HepG2 (cell line): ENCODE data around the gene APOLD1. TPM values are rescaled to one million over a fixed set of nuclear protein-coding genes. Genes with fewer than 3 reads are reported as not detected.
A peak's percentile ranks its signal among the peaks of the same experiment; 100 is the strongest.

Source experiments
- CENPX ChIP-seq: sonication (generic); formaldehyde crosslinking; IDR thresholded peaks from 2 replicates; pipeline ENCODE4 v1.9.0; 2021; ENCODE audit warnings: mild to moderate bottlenecking, missing genetic modification reagents, moderate library complexity
- ERF ChIP-seq: IDR thresholded peaks from 2 replicates; pipeline ENCODE4 v1.6.1; 2018; ENCODE audit warnings: missing biosample characterization, missing genetic modification reagents
- GATAD2A ChIP-seq: IDR thresholded peaks from 2 replicates; pipeline ENCODE4 v1.6.1; 2016
- MED1 ChIP-seq: sonication (generic); formaldehyde crosslinking; IDR thresholded peaks from 2 replicates; pipeline ENCODE4 v1.4.0; 2020; ENCODE audit warnings: missing genetic modification reagents
- MED13 ChIP-seq: sonication (generic); formaldehyde crosslinking; IDR thresholded peaks from 2 replicates; pipeline ENCODE4 v1.5.0; 2020; ENCODE audit warnings: missing genetic modification reagents
- NR1H2 ChIP-seq: sonication (generic); formaldehyde crosslinking; IDR thresholded peaks from 2 replicates; pipeline ENCODE4 v1.8.1; 2022; ENCODE audit warnings: low read depth, missing genetic modification reagents, borderline replicate concordance
- NR2C2 ChIP-seq: sonication (generic); formaldehyde crosslinking; IDR thresholded peaks from 2 replicates; pipeline ENCODE4 v1.4.0; 2020; ENCODE audit warnings: missing genetic modification reagents, mild to moderate bottlenecking, moderate library complexity, borderline replicate concordance
- RBFOX2 ChIP-seq: fragments of 200-400 bp; formaldehyde crosslinking; IDR thresholded peaks from 2 replicates; pipeline ENCODE4 v1.6.1; 2017; ENCODE audit warnings: low read depth, mild to moderate bottlenecking, low read length
- SOX13 ChIP-seq, 3 experiments: fragments of 450-650 bp in 1 of 3; sonication (generic) in 1 of 3; formaldehyde crosslinking in 1 of 3; IDR thresholded peaks in 2 of 3; conservative IDR thresholded peaks in 1 of 3; 2 replicates each; pipeline versions ENCODE4 v1.5.0 to v1.6.1; 2016 to 2020; ENCODE audit warnings: antibody characterized with exemption in 1 of 3, mild to moderate bottlenecking in 1 of 3, missing compliant biosample characterization in 1 of 3, missing genetic modification reagents in 1 of 3, moderate library complexity in 1 of 3
- ZNF124 ChIP-seq: sonication (generic); formaldehyde crosslinking; IDR thresholded peaks from 2 replicates; pipeline ENCODE4 v1.4.0; 2020; ENCODE audit warnings: missing genetic modification reagents
- ZNF253 ChIP-seq: sonication (generic); formaldehyde crosslinking; IDR thresholded peaks from 2 replicates; pipeline ENCODE4 v1.8.0; 2022; ENCODE audit warnings: mild to moderate bottlenecking, missing genetic modification reagents, borderline replicate concordance
- ZNF317 ChIP-seq: sonication (generic); formaldehyde crosslinking; IDR thresholded peaks from 2 replicates; pipeline ENCODE4 v1.5.0; 2020; ENCODE audit warnings: mild to moderate bottlenecking, missing genetic modification reagents
- ZNF329 ChIP-seq: sonication (generic); formaldehyde crosslinking; IDR thresholded peaks from 2 replicates; pipeline ENCODE4 v1.9.0; 2021; ENCODE audit warnings: low read depth, mild to moderate bottlenecking, missing genetic modification reagents
- ZNF670 ChIP-seq: sonication (generic); formaldehyde crosslinking; IDR thresholded peaks from 2 replicates; pipeline ENCODE4 v1.8.0; 2022; ENCODE audit warnings: mild to moderate bottlenecking, missing genetic modification reagents, borderline replicate concordance
- ZNF704 ChIP-seq: sonication (generic); formaldehyde crosslinking; IDR thresholded peaks from 2 replicates; pipeline ENCODE4 v1.8.1; 2023; ENCODE audit warnings: mild to moderate bottlenecking, inconsistent platforms, moderate library complexity, missing genetic modification reagents, borderline replicate concordance
- polyA plus RNA-seq, 8 experiments: library from polyadenylated mRNA; depleted of rRNA in 3 of 8; stranded (reverse) in 7 of 8; unstranded in 1 of 8; fragments of >200 nt; fragmentation: Illumina TruSeq in 4 of 8; extraction: Trizol in 4 of 8; gene quantifications; 2 replicates each; pipeline versions ENCODE4 v1.2.1 to v1.2.3, GENCODE V29; 2011 to 2016; ENCODE audit warnings: low read depth in 4 of 8, missing spikeins in 1 of 8, mixed read lengths in 1 of 8; ENCODE audit not compliant: insufficient read depth in 1 of 8
- total RNA-seq, 5 experiments: library from RNA; depleted of rRNA; stranded (reverse); fragments of >200 nt; fragmentation: Illumina TruSeq; extraction: Trizol; gene quantifications; 2 replicates each; pipeline ENCODE4 v1.2.3, GENCODE V29; 2016; ENCODE audit warnings: low read depth in 1 of 5
- TF ChIP-seq, protein P1 (sequence below): sonication (generic); formaldehyde crosslinking; IDR thresholded peaks from 2 replicates; pipeline ENCODE4 v1.5.1; 2020; ENCODE audit warnings: missing genetic modification reagents, mild to moderate bottlenecking, borderline replicate concordance
- TF ChIP-seq, protein P2 (sequence below): sonication (generic); formaldehyde crosslinking; IDR thresholded peaks from 2 replicates; pipeline ENCODE4 v1.9.0; 2021; ENCODE audit warnings: missing genetic modification reagents, mild to moderate bottlenecking, borderline replicate concordance

Gene APOLD1
- total and polyA plus RNA-seq, 2 of the 13 experiments (the other 11 are each of a cell fraction or from before 2014, with no cell fraction given) = 0.20 to 0.84 TPM

DNA sequence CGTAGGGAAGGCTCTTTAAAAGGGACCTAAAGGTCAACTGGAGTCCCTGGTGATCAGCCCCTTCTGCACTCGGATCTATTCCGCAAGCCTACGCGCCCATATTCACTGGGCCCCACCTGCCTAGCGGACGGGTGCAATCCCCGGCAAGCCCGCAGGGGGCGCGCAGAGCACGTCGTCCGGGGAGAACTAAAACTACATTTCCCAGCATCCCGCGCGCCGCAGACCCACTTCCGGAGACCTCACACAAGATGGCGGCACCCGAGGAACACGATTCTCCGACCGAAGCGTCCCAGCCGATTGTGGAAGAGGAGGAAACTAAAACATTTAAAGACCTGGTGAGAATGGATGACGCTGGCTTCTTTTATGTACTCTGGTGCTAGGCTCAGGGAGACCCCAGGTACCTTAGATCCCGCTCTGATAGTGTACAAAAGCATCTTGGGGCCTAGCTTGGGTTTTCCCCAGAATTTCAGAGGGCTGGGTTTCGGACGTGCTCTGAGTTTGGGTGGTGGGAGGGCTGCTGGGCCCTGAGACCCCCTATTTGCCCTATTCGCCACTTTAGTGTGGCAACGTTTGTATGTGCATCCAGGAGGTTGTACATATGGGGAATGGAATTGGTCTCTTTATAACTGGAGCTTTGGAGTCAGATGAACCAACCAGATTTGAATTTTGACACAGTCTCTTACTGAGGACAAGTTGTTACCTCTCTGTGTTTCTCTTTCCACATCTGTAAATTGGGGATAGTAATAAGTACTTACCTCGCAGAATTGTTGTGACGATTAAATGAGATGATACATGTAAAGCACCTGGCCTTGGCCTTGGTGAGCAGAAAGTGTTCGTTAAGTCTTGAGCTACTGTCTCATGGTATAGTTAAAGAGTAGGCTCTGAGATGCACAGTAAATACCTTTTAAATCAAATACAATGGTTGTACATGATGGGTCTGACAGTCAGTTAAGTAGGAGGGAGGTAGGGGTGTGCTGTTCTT, 28.0 kb downstream of the APOLD1 start, which contains the start of gene DDX47 (continued):
- TF ChIP-seq ZNF704 (CRISPR knock-in tag) = no peak; the same call in 1 of the 2 replicates
- TF ChIP-seq ERF (CRISPR knock-in tag) = peak; percentile 55
- TF ChIP-seq SOX13 (IDR thresholded peaks at IDR 0.05) = no peak
- peak in 1 of 2 experiments; percentile 19; a peak in 1 of 4 replicates for TF ChIP-seq SOX13 (CRISPR knock-in tag; conservative IDR thresholded peaks at IDR 0.05 in 1 of 2, IDR thresholded peaks at IDR 0.05 in 1 of 2)
- TF ChIP-seq ZNF670 (CRISPR knock-in tag) = 0 out of 2 replicates have a peak, but pooled peaks have one; percentile 22
- no peak for TF ChIP-seq ZNF329 (CRISPR knock-in tag)
- TF ChIP-seq MED13 (CRISPR knock-in tag) = no peak
- no peak for TF ChIP-seq CENPX (CRISPR knock-in tag)
- TF ChIP-seq GATAD2A (CRISPR knock-in tag) = peak; percentile 65
- TF ChIP-seq MED1 (CRISPR knock-in tag) = peak; percentile 75
- TF ChIP-seq ZNF124 = peak; percentile 34; the same call in 1 of the 2 replicates
- TF ChIP-seq RBFOX2 = peak; percentile 70
- no peak for TF ChIP-seq ZNF253 (CRISPR knock-in tag)
- TF ChIP-seq ZNF317 = no peak
- TF ChIP-seq NR1H2 = no peak
- TF ChIP-seq, protein P1, sequence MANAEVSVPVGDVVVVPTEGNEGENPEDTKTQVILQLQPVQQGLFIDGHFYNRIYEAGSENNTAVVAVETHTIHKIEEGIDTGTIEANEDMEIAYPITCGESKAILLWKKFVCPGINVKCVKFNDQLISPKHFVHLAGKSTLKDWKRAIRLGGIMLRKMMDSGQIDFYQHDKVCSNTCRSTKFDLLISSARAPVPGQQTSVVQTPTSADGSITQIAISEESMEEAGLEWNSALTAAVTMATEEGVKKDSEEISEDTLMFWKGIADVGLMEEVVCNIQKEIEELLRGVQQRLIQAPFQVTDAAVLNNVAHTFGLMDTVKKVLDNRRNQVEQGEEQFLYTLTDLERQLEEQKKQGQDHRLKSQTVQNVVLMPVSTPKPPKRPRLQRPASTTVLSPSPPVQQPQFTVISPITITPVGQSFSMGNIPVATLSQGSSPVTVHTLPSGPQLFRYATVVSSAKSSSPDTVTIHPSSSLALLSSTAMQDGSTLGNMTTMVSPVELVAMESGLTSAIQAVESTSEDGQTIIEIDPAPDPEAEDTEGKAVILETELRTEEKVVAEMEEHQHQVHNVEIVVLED (CRISPR knock-in tag) = peak; percentile 75
- peak; percentile 81 for TF ChIP-seq NR2C2 (CRISPR knock-in tag)
- TF ChIP-seq, protein P2, sequence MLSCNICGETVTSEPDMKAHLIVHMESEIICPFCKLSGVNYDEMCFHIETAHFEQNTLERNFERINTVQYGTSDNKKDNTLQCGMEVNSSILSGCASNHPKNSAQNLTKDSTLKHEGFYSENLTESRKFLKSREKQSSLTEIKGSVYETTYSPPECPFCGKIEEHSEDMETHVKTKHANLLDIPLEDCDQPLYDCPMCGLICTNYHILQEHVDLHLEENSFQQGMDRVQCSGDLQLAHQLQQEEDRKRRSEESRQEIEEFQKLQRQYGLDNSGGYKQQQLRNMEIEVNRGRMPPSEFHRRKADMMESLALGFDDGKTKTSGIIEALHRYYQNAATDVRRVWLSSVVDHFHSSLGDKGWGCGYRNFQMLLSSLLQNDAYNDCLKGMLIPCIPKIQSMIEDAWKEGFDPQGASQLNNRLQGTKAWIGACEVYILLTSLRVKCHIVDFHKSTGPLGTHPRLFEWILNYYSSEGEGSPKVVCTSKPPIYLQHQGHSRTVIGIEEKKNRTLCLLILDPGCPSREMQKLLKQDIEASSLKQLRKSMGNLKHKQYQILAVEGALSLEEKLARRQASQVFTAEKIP (CRISPR knock-in tag) = no peak
